Right lobe of liver (tissue), 6 donors: ENCODE results near the gene ENTHD1. TPM values are rescaled to one million over a fixed set of nuclear protein-coding genes. Genes with fewer than 3 reads are reported as not detected.

Experiments
- ATAC-seq, 4 donors: fragments of 200-7000 bp; cut with Tn5 transposase; one replicate each; pipeline ENCODE4 v1.9.1; 2020; ENCODE audit warnings: mild to moderate bottlenecking in 4 of 4, moderate library complexity in 4 of 4
- DNase-seq, 3 donors: peaks; one replicate each; pipeline ENCODE4 v3.0.0-alpha.2; 2020
- H3K27ac ChIP-seq, 3 donors: fragments of 200-600 bp; one replicate each; pipeline ENCODE4 v1.8.0; 2022
- H3K27me3 ChIP-seq, 2 donors: fragments of 200-600 bp; one replicate each; pipeline ENCODE4 v1.8.0; 2022
- H3K36me3 ChIP-seq, 4 donors: fragments of 200-600 bp; sonication (generic) in 1 of 4; one replicate each; pipeline versions ENCODE4 v1.5.1 to v1.8.0; 2017 to 2022; ENCODE audit warnings: control low read depth in 1 of 4
- H3K4me1 ChIP-seq, 4 donors: fragments of 200-600 bp; sonication (generic) in 1 of 4; one replicate each; pipeline versions ENCODE4 v1.5.1 to v1.8.0; 2017 to 2022; ENCODE audit warnings: control low read depth in 1 of 4
- H3K4me3 ChIP-seq, 3 donors: fragments of 200-600 bp; one replicate each; pipeline ENCODE4 v1.8.0; 2022
- H3K9me3 ChIP-seq, 4 donors: fragments of 200-600 bp; sonication (generic) in 1 of 4; one replicate each; pipeline versions ENCODE4 v1.5.1 to v1.8.0; 2017 to 2022; ENCODE audit warnings: control low read depth in 1 of 4
- POLR2A ChIP-seq: fragments of 450-650 bp; IDR thresholded peaks from one replicate; pipeline ENCODE4 v1.6.1; 2017; ENCODE audit warnings: antibody characterized with exemption, mild to moderate bottlenecking
- WGBS: methylation state at CpG from one replicate; pipeline ENCODE4 v1.1.6; 2018; ENCODE audit warnings: low coverage, low lambda C conversion rate; ENCODE audit not compliant: insufficient coverage; ENCODE audit errors: missing lambda C conversion rate; 5-methylcytosine and 5-hydroxymethylcytosine counted together
- intact Hi-C, 2 donors: fragments of 100-400 bp; cut with DNase I; formaldehyde crosslinking; loops; one replicate each; pipeline versions ENCODE4 v1.11.2 to v1.14.1; 2022
- total RNA-seq, 6 experiments: library from RNA; depleted of rRNA in 2 of 6; stranded (reverse); fragments of >200 nt in 2 of 6; fragmentation: NEBNext Ultra II Directional in 3 of 6; extraction: Animal tissue kit (Norgen Biotek cat#: 25700) in 3 of 6; gene quantifications; one replicate each; pipeline versions ENCODE4 v1.1.0 to v1.2.4, GENCODE V29; 2016 to 2023
- TF ChIP-seq, protein P1 (sequence below), 4 donors: fragments of 200-600 bp in 3 of 4; fragments of 450-650 bp in 1 of 4; IDR thresholded peaks; one replicate each; pipeline versions ENCODE4 v1.5.1 to v1.8.0; 2016 to 2022; ENCODE audit warnings: antibody characterized with exemption in 4 of 4, mild to moderate bottlenecking in 2 of 4
- donor health status: DM: no; HTN: yes; CAD: no.
- donor health status: DM: no; HTN: no; CAD: no.
- donor health status: DM: no; HTN: no; CAD: no.
- donor health status: DM: no; HTN: yes; CAD: no.
- donor health status: DM: no; HTN: yes; CAD: no.

The ENTHD1 gene
- total RNA-seq, 6 experiments from 2014 or later = not detected

DNA sequence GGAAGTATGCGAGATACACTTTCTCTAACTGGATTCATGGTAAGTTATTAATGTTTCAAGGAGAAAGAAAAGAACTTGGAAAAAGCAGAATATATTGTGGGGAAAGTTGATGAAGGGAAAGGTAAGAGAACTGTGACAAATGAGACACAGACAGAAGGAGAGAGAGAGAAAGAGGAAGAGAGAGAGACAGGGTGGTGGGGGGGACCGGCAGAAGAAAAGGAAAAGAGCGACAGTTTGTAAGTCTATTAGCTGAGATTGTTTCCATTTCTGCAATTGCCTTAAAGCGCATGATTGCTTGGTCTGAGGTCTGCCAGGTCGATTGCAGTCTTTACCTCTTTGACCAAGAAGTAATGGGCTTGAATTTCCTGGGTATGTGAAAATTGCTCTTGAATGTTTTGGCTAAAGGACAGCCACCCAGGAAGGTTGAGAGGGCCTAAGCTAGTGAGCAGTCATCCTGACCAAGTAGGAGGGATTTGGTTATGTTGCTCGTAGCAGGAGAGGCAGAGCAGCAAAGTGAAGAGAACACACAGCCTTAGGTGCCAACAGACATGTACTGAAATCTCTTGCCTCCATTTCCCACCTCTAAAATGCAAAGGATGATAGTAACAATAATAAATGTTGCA, 43.1 kb upstream of the ENTHD1 start:
- H3K36me3 ChIP-seq = no peaks in the 10 kb centered on the region
- intact Hi-C loops = loop anchor here in 1 of 2 donors (10.0 kb wide), 1 partner anchor 88 kb away; no protein-coding TSS in a partner anchor
- no peaks in the 10 kb centered on the region for H3K9me3 ChIP-seq
- H3K4me1 ChIP-seq = no peaks in the 10 kb centered on the region
- WGBS = 50% methylated on average over 6 of the region's 6 CpGs
- H3K27ac ChIP-seq = no peak overlapping the region
- TF ChIP-seq POLR2A = no peak
- TF ChIP-seq, protein P1, sequence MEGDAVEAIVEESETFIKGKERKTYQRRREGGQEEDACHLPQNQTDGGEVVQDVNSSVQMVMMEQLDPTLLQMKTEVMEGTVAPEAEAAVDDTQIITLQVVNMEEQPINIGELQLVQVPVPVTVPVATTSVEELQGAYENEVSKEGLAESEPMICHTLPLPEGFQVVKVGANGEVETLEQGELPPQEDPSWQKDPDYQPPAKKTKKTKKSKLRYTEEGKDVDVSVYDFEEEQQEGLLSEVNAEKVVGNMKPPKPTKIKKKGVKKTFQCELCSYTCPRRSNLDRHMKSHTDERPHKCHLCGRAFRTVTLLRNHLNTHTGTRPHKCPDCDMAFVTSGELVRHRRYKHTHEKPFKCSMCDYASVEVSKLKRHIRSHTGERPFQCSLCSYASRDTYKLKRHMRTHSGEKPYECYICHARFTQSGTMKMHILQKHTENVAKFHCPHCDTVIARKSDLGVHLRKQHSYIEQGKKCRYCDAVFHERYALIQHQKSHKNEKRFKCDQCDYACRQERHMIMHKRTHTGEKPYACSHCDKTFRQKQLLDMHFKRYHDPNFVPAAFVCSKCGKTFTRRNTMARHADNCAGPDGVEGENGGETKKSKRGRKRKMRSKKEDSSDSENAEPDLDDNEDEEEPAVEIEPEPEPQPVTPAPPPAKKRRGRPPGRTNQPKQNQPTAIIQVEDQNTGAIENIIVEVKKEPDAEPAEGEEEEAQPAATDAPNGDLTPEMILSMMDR (IDR thresholded peaks at IDR 0.05) = no peak
- ATAC-seq (no peak), DNase-seq (no peak)
- no peaks in the 10 kb centered on the region for H3K27me3 ChIP-seq
- H3K4me3 ChIP-seq = no peak overlapping the region

DNA sequence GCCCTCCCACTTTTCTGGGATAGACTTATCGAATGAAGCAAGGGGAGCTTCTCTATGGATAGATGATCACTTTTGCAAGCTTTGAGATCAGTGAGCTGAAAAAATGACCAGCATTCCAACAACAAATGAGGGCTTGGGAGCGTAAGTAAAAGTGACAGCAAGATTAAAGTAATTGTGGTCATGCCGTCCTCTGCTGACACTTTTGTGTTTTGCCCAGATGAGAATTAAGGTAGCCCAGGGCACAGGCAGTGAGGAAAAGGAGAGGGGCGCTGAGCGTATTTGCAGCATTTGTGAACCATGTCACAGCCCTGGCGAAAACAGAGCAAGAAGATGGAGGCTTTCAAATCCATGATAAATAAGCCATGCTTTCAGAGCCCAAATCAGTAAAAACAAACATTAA, 42.1 kb upstream of the ENTHD1 start:
- intact Hi-C loops = loop anchor here in 1 of 2 donors (10.0 kb wide), 1 partner anchor 89 kb away; no protein-coding TSS in a partner anchor
- 64% methylated on average over 6 of the region's 6 CpGs for WGBS

DNA sequence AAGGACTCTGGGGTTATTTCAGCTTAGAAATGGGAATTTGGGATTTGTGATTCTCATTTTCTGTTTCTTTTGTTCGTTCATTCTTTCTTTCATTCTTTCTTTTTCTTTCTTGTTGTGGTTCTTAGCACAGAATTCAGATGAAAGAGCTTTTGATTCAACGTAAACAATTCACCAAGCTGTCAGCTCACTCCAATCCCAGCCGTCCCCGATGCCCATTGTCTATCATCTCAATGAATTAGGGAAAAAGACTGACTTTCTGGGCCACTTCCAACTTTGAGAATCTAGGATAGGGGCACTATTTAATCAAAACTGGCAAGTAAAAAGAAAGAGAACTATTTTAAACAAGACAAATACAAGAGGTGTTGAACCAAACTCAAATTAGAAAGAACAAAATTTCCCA, 41.6 kb upstream of the ENTHD1 start:
- no peaks in the 10 kb centered on the region for H3K27me3 ChIP-seq
- DNase-seq (no peak), ATAC-seq (no peak)
- WGBS = 53% methylated on average over 4 of the region's 4 CpGs
- no peak overlapping the region for H3K4me3 ChIP-seq
- H3K9me3 ChIP-seq = no peaks in the 10 kb centered on the region
- TF ChIP-seq, protein P1 (IDR thresholded peaks at IDR 0.05) = no peak
- no peak for TF ChIP-seq POLR2A
- no peak overlapping the region for H3K27ac ChIP-seq
- H3K4me1 ChIP-seq = no peaks in the 10 kb centered on the region
- H3K36me3 ChIP-seq = no peaks in the 10 kb centered on the region
- intact Hi-C loops = loop anchor here in 1 of 2 donors (10.0 kb wide), 1 partner anchor 90 kb away; no protein-coding TSS in a partner anchor

More for the DNA sequence above, 42.1 kb upstream of the ENTHD1 start:
- H3K4me3 ChIP-seq = no peak overlapping the region
- DNase-seq (no peak), ATAC-seq (no peak)
- H3K4me1 ChIP-seq = no peaks in the 10 kb centered on the region
- no peak overlapping the region for H3K27ac ChIP-seq
- no peaks in the 10 kb centered on the region for H3K27me3 ChIP-seq
- no peaks in the 10 kb centered on the region for H3K9me3 ChIP-seq
- TF ChIP-seq, protein P1 (IDR thresholded peaks at IDR 0.05) = no peak
- no peak for TF ChIP-seq POLR2A
- no peaks in the 10 kb centered on the region for H3K36me3 ChIP-seq

DNA sequence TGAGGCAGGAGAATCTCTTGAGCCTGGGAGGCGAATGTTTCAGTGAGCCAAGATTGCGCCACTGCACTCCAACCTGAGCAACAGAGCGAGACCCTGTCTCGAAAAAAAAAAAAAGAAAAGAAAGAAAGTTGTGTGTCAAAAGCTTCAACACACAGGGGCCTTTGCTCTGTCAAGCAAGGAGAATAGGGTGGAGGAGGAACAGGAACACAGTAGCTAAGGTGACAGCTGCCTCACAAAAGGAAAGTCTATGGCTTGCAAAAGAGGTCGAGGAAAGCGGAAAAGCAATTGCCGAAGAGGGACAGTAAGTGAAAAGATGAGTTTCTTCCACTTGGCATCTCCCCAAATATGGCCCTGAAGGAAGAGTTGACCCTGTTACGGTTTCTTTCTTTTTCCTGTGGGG, 40.2 kb upstream of the ENTHD1 start:
- Histone ChIP-seq H3K4me3 (no peak overlapping the region), H3K27me3 (no peaks in the 10 kb centered on the region), H3K9me3 (no peaks in the 10 kb centered on the region), H3K27ac (no peak overlapping the region), H3K36me3 (no peaks in the 10 kb centered on the region), H3K4me1 (no peaks in the 10 kb centered on the region)
- WGBS = 81% methylated on average over 4 of the region's 8 CpGs
- DNase-seq = no peak
- TF ChIP-seq, protein P1 (IDR thresholded peaks at IDR 0.05) = no peak
- no peak for TF ChIP-seq POLR2A
- intact Hi-C loops = loop anchor here in 1 of 2 donors (10.0 kb wide), 1 partner anchor 91 kb away; no protein-coding TSS in a partner anchor
- ATAC-seq = no peak
